Heart left ventricle (tissue), 13 donors: ENCODE measurements around the gene TMEM59.
"Not testable (repeated sequence)": the region's sequence is repeated elsewhere in the genome, so short reads cannot be mapped to it uniquely, and the experiment has no call there.

Experiments
- CTCF ChIP-seq, 12 donors: fragments of 200-600 bp; sonication (generic) in 4 of 12; IDR thresholded peaks; one replicate each; pipeline versions ENCODE4 v1.5.0 to v1.8.0; 2018 to 2022; ENCODE audit warnings: antibody characterized with exemption in 12 of 12, mild to moderate bottlenecking in 5 of 12
- POLR2A ChIP-seq, 2 donors: fragments of 450-650 bp; IDR thresholded peaks; one replicate each; pipeline ENCODE4 v1.6.1; 2017; ENCODE audit warnings: antibody characterized with exemption in 2 of 2, mild to moderate bottlenecking in 2 of 2, moderate library complexity in 2 of 2
- donor health status: ischemic (EF 13 %, LVEDD 7.1; RV severe dilation, severe dysfunction).
- donor health status: DM: no; HTN: yes; CAD: no.
- donor health status: DM: no; HTN: no; CAD: no.
- donor health status: ischemic (EF 25% LVEDD 6.9; RV normal size, moderate dysfunction).
- donor health status: ischemic (EF 25% LVEDD 5.7; RV mildly dilated, moderate dysfunction).
- donor health status: ischemic (EF 35%, LVEDD 5.7; RV mildly dilated, moderate dysfunction).
- donor health status: nonischemic (EF 11% LVEDD 7.7; RV severe dilation, severe dysfunction).
- donor health status: DM: yes; HTN: yes; CAD: no.
- donor health status: PGD.
- donor health status: ischemic (EF 29% LVEDD 5.4; RV normal size, mild dysfunction).
- donor health status: nonischemic (EF 23%, LVEDD 6.1; RV moderate dilation, normal function).

- not testable (repeated sequence) for TF ChIP-seq CTCF, POLR2A (IDR thresholded peaks at IDR 0.05)
These were observed 28.2 kb downstream of the TMEM59 start for GRCh38 chr1:54024811-54025210.
